ENCODE results near the gene FSTL4.
"Not testable (repeated sequence)": the region's sequence is repeated elsewhere in the genome, so short reads cannot be mapped to it uniquely, and the experiment has no call there.

Gene FSTL4

DNA sequence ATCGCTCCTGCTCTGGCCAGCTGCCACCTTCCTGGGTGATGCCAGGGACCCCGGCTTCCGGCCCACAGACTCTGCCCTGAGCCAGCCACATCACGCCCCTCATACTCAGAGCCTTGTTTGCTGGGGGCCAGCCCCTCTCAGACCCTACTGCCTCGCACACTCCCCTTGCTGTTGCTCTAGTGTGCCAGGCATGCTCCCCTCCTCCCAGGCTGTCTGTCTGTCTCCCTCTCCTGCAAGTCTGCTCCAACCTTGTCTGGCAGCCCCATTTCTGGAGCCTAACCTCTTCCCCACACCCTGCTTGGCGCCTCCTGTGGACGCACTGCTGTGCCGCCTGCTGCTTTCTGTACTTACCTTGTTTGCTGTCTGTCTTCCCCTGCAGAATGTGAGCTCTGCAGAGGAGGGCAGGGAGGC is 375.8 kb downstream of the FSTL4 start:
- DNase-seq: no peak

DNA sequence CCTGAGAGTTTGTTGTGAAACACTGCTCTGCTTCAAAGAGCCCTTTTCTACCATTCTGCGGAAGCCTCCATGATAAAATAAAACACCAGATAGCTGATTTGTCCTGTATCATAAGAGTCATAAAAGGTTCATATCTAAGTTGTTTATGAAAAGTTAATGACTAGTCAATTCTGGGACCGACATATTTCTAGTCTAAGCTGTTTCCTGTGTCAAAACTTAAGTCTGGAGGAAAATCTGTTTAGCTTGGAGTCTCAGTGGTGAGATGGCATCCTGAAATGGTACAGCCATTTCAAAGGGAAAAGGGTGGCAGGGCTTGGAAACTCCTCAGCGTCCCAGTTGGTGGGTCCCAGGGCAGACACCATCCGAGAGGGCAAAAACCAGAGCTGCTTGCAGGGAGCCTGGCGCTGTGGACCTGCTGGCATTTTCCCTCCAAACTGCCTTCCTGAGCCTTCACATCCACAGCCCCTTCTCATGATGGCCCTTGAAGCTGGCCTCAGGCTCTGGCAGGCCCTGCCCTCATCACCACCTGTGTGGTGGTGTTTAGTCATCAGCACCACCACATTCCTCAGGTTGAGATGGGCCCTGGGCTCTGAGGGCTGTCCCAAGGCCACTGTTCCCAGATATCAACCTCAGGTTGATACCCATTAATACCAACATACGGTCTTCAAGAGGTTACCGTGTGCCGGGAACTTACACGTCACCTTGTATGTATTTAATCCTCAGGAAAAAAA is 376.5 kb downstream of the FSTL4 start:
- no peak for DNase-seq

DNA sequence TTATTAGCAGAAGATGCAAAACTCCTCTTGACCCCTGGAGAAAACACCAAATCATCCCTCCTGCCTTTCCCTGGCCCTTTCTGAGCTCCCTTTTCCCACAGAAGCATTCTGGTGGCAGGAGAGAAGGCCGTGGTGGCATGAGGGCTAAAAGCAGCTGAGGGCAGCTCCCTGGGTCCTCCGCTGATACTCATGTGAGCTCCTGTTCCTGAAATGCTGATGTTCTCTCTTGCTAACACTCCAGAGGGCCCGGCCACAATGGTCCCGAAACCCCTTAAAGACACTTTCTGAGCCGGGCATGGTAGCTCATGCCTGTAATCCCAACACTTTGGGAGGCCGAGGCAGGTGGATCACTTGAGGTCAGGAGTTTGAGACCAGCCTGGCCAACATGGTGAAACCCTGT is 377.4 kb downstream of the FSTL4 start:
- no peak for DNase-seq

DNA sequence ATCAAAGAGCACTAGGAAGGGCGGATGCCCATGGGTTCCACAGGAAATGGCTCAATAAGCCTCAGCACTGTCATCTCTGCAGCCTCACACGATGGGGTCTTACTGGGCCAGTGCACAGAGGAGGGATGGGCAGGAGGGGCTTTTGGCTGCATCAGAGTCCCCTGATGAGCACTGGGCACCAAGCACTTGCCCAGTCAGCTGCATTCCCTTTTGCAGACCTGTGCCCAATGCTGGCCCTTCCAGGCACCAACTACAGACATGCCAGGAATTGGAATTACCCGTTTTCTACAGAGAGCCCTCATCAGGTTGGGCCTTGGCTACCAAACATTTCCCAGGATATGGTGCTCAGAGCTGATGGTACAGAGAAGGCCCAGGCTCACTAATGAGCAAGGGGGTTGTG is 378.1 kb downstream of the FSTL4 start:
- no peak for DNase-seq

DNA sequence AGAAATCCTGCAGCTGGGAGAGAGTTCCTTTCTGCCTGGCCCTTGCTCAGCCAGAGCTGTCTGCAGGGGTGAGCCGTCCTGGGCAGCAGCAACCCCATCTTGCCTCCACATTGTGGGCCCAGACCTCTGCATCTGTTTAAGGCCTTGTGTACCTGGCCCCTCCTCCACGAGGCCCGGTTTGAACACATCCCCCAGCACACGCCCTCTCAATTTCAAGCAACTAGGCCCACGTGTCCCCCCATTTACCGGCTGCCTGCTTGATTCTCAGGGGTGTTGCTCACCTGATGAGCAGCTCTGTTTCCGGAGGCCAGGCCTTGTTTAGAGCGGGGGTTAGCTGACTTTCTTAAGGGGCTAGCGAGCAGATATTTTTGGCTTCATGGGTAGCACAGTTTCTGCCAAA is 378.7 kb downstream of the FSTL4 start:
- no peak for DNase-seq

DNA sequence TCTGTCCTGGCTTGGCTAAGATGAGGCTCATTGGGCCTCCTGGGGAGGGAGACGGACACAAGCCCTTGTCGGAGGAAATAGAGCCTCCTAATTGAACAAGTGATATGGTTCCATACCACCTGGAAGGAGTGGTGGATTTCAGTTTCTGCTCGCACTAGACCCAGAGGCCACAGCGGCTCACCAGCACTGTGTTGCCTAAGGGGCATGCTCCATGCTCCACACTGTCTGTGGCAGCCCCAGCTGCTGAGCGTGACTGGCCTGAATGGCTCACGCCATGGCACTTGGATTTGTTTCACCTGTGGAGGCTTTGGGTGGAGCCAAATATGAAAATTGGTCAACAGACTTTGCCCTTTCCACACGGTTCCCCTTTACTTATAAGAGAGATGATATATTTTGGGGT is 379.4 kb downstream of the FSTL4 start:
- no peak for DNase-seq

DNA sequence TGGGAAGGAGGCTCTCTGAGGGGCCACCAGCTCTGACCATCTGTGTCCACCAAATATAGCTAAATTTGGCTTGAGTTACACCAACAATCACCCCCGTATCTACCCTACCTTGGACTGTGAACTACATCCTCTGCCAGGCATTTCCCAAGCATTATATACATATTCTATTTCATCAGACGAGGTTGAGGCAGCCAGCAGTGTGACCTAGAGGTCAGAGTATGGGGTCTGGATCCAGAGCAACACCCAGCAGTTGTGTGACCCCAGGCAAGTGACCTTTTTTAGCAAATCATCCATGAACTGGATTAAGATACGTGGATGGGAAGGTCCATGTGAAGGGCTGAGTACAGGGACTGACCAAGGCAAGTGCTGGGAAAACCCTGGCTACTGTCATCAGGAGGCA is 379.9 kb downstream of the FSTL4 start:
- no peak for DNase-seq

DNA sequence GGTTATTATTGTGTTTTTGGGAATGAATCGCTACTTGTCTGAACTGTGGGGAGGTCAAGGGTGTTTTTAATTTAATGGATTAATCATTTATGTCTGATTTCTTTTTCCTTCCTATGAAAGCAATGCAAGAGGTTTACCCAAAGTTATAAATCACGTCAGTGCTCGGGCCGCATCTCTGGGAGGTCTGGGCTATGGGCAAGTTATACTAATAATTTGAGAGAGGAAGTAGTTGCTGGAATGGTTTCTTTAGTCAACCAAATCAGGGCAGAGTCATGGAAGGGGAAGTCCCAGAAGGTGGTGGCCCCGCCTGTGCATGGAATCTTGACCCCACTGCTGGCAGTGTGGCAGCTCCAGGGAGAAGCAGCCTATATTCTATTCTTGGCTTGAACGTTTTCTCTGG is 380.3 kb downstream of the FSTL4 start:
- no peak for DNase-seq

DNA sequence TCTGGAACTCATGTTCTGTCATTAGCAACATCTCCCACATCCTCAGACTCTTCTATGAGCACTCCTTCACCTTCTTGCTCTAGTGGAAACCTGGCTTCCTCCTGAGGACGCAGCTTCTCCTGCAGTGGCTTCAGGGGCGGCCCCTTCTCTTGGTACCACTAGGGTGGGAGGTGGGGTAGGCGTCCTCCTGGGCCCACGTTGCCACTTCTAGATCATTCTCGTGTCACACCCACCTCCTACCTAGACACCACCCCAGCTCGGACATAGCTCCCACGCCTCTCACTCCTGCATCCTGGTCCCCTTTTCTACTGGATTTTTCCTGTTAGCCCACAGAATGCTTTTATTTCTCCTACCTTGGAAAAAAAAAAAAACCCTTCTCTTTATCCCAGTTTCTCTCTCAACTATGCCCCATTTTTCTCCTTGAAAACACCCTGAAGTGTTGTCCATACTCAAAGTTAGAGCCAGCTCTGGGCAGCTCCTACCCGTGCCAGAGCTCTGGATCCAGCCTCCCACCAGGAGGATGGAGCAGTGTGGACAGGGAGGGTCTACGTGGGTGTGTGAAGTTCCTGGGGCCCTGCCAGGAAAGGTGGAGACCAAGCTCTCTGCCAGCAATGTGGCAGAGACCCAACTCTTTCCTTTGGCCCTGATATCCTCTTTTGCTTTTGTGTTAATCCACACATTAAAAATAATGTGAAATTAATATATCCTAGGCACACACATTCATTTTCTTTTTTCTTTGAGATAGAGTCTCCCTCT is 381.3 kb downstream of the FSTL4 start:
- DNase-seq: no peak

DNA sequence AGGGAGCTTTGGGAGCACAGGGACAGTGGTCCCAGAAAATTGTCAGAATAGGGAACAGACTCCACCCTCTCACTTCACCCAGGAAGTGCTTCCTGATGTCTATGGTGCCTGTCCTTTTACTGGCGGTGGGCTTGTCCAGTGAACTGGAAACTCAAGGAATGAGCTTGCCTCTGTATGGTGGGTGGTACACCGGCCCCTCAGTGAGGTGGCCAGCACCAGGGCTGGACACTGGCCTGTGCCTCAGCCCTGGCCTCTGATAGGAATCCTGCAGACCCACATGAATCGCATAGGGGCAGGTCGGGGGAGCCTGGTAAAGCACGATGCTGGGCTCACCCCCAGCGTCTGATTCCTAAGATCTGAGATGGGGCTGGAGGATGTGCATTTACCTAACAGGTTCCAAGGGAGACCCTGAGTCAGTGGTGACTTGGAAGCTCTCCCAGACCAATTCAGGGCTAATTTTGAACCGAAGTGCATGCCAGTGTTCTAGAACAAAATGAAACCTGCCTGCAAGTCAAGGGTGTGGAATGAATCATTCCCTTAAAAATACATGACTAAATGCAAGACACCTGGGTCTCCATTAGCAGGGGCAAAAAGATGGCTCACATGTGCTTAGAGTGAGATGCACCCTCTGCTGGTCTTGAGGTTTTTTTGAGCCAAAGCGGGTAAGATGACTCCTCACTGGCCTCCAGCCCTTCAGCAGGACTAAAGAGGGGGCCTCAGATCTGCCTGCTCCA is 382.2 kb downstream of the FSTL4 start:
- no peak for DNase-seq

DNA sequence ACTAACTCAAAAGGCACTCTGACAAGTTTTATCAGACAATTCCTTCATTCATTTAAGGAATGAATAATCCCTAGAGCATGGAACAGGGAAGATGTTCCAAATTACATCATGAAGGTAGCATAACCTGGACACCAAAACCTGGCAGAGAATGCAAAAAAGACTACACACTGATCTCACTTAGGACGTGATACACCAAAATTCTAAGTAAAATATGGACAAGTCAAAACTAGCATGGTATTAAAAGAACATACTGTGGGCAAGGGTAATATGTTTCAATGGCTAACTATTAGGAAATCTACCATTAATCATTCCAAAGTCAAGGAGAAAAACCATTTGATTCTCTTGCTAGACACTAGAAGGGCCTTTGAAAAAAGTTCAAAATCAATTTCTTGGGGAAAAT is 384.0 kb downstream of the FSTL4 start:
- no peak for DNase-seq

DNA sequence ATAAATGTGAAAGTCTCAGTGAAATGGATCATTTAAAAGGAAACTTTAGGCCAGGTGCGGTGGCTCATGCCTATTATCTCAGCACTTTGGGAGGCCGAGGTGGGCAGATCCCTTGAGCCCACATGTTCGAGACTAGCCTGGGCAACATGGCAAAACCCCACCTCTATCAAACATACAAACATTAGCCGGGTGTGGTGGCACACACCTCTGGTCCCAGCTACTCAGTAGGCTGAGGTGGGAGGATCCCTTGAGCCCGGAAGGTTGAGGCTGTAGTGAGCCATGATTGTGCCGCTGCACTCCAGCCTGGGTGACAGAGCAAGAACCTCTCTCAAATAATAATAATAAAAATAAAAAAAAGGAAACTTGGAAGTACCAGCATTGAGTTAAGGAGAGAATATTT is 384.4 kb downstream of the FSTL4 start:
- DNase-seq: no peak

DNA sequence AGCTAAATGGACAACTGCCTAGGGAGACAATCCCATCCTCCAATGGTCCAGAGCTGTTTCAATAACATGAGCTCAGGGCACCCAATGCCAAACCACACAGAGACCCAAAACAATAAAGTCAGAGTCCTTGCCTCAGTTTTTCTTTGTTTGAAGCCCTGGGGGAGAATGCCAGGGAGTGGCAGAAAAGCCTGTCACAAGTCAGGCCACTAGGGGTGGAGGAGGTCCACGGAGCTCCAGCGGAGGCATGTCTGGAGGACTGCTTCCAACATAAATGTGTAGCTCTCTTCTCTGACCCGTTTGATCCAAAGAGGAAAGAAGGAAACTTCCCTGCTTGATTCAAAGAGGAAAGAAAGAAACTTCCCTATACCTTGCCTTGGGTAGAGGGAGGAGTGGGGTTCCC is 385.3 kb downstream of the FSTL4 start:
- DNase-seq: no peak

DNA sequence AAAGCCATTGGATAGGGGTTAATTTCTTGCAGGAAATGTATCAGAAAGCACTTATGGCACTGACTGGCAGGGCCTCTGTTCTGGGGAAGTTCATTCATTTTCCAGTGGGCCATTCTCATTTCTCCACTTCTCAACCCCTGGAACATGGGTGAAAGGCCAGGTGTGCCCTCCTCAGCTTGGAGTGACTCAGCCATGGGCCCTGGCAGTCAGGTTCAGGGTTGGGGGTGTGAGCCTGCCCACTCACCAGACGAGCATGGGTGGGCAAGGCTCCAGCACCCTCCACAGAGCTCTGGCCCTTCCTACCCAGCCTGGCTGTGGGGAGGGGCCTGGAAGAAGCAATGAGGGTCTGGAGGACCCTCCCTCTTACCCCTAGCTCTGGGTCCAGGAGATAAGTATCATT is 386.2 kb downstream of the FSTL4 start:
- DNase-seq: no peak

DNA sequence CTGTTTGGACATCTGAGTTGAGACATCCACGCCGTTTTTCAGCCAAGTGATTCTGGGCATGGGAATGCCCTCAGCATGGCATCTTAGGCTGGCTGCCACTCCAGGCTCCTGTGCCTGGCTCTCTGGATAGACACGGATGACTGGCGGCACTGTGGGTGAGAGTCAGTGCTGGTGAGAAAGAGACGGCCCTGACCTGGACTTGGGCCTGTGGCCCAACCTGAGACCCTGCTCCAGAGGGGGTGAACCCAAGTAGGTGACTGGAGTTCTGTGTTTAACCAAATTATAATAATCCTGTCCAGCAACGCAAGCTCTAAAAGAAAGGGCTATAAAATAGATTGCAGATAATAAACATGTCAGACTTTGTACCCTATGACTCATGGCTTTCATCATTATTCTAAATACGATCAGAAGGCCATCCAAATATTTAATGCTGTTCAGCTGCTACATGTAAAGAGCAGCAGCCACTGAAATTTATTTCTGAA is 386.6 kb downstream of the FSTL4 start:
- DNase-seq: no peak

DNA sequence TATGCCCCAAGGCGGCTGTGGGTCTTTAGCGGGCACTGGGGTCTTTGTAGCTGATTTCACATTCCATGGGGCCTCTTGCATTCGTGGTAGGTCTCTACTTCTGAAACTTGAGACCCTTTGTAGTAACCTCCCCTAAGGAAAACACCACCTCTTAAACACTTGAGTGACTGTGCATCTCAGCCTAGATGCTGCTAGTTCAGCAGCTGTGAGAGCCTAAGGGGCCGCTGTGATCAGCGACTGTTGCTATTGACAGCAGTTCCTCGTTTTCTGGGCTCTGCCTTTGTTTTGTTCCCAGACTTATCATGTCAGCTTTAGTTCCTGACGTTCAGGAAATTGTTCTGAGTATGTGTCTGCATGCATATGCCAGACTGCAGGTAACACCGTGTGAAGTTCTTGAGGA is 389.4 kb downstream of the FSTL4 start:
- DNase-seq: no peak

DNA sequence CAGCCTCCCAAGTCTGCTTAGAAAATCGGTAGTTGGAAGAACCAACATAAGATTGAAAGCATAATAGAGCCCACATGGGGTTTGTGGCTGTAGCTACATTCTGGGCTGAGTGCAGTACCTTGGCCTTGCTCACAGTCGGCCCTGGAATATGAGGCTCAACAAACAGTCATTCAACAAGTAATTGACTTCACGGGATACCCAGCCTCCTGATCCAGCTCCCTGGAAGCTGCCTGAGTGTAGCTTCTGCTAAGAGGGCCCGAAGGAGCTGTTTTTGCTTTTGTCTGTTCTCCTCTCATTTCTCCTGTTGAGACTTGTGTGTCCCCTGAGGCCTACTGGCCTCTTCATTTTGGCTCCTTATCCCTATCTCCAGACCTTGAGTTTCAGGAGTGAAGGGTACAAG is 389.8 kb downstream of the FSTL4 start:
- no peak for DNase-seq

DNA sequence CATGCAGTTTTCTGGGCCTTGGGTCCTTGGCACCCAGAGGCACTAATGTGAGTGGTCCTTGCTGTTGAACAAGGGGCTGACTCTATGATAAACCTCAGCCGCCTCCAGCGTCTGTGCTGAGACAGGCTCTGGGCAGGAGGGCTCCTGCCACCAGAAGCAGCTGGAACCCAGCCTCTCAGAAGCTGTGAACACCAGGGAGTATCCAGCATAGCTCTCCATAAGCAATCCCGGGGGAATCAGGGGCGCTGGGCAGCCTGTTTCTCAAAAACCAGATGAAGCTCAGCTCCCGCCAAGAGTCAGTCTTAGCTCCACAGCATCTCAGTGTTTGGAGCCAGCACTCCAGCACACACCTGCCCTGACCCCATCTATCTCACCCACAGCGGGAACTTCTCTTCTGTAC is 390.3 kb downstream of the FSTL4 start:
- DNase-seq: no peak

DNA sequence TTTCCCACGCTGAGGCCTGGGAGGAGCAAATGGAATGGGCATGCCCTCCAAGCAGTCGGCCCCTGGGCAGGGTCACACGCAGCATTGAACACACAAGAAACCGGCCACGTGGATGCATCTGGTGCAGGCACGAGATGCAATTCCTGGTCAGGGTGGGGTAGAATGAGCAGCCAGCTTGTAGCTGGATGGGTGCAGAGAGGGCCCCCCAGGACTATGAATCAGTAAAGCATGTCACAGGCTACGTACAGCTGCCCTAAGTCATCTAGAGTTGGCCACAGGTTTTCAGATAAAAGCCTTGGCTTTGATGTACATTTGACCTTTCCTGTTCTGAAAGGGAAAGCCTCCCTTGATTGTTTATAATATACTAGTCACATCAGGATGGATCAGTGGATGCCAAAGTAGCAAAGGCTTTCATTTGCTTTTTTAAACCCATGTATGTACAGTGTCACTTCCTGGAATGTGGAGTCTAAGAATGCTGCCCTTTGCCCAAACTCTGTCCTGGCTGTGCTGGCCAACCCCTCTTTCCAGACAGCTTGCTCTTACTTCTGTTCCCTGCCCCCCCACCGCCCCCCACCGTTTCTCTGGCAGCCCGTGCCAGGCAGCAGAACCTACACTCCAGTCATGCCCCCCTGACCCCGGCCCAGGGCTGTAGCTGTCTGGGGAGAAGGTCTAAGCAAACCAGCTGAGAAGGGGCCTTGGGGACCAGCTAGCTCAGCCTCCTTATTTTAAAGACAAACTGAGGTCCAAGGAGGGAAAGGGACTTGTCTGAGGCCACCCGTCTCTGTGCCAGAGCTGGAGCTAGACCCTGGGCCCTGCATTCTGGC is 391.3 kb downstream of the FSTL4 start:
- peak; percentile 35 for DNase-seq

DNA sequence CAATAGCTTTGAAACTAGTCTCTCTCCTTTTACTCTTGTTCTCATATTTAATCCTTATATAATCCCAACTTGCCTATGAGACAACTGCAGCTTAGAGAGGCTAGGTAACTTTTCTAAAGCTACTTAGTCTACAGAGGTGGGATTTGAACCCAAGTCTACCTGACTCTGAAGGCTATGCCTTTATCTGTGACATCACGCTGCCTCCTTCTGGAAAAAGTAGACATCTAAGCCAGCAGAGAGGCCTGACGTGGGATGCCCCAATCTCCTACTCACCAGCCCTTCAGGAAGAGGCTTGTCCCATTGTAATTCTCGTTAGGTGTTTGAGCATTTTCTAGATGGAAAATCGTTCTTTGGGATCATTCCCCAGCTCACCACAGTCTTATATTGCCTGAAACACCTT is 393.0 kb downstream of the FSTL4 start:
- DNase-seq: no peak

DNA sequence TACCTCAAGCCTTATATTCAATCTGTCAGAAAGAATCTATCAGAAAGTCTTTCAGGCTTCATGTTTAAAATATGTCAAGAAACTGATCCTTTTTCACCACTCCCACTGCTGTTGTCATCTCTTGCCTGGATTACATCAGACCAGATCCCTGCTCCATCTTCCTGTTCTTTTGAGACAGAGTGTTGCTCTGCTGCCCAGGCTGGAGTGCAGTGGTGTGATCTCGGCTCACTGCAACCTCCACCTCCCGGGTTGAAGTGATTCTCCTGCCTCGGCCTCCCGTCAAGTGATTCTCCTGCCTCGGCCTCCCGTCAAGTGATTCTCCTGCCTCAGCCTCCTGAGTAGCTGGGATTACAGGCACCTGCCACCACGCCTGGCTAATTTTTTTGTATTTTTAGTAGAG is 396.2 kb downstream of the FSTL4 start:
- not testable (repeated sequence) for DNase-seq

DNA sequence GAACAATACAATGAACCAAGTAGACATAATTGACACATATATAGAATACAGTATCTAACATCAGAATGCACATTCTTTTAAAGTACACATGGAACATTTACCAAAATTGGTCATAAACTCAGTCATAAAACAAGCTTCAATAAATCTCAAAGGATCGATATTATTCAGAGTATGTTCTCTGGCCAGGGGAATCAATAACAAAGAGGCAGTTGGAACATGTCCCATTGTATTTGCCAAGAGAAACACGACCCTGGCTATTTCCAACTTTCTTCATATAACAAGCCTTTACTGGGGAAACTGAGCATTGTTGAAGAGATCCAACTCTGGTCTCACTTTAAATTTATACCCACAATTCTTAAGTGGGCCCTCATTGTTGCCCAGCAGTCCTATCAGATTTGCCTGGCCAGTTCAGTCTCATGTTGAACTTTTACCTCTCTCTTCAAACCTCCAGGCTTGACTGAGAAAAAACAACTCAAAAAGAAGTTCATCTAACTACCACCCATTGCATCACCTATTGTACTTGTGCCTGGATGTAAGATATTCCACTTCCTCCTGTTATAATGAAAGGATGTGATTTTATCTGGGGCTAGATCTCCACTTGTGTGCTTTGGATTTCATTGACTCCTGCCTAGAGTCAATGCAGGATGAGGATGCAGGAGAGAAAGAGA is 398.1 kb downstream of the FSTL4 start:
- DNase-seq: no peak
